PC-9 (cell line): ENCODE results near the gene MFSD12. TPM values are rescaled to one million over a fixed set of nuclear protein-coding genes. Genes with fewer than 3 reads are reported as not detected.

ENCODE experiments used
- BruUV-seq: library from RNA; stranded (reverse); fragments of 400-500 nt; replicated peaks from 2 replicates; lab custom pipeline; 2021; lab: Mats Ljungman, UMichigan
- CTCF ChIA-PET: fragments of 300-600 bp; sonication (Branson Sonifier 250); formaldehyde crosslinking; loops from one replicate; lab custom pipeline; 2022; ENCODE audit warnings: antibody characterized with exemption; lab: Charles Lee
- POLR2A ChIA-PET: fragments of 300-600 bp; sonication (Branson Sonifier 250); formaldehyde crosslinking; loops from one replicate; lab custom pipeline; 2022; ENCODE audit warnings: antibody characterized with exemption; ENCODE audit not compliant: unreplicated experiment; lab: Charles Lee
- DNase-seq, 2 experiments: peaks; one replicate each; pipeline versions ENCODE4 v3.0.0 to v3.0.0-alpha.2; 2015 to 2022; ENCODE audit warnings: mixed read lengths in 1 of 2
- H2AFZ ChIP-seq: fragments of 200-600 bp; sonication (generic); 2 replicates; pipeline ENCODE4 v1.8.1; 2017; ENCODE audit warnings: antibody characterized with exemption
- H3F3A ChIP-seq: fragments of 200-600 bp; sonication (generic); 2 replicates; pipeline ENCODE4 v1.8.1; 2017; ENCODE audit warnings: antibody characterized with exemption, mild to moderate bottlenecking, low read depth; ENCODE audit not compliant: insufficient read depth
- H3K27ac ChIP-seq: fragments of 200-600 bp; sonication (generic); 2 replicates; pipeline ENCODE4 v1.6.1; 2016; ENCODE audit warnings: mixed run types
- H3K27me3 ChIP-seq: fragments of 200-600 bp; sonication (generic); 2 replicates; pipeline ENCODE4 v1.6.1; 2016; ENCODE audit warnings: low read depth, mixed run types; ENCODE audit not compliant: insufficient read depth
- H3K36me3 ChIP-seq: fragments of 200-600 bp; sonication (generic); 2 replicates; pipeline ENCODE4 v1.6.1; 2016; ENCODE audit warnings: low read depth, mixed run types
- H3K4me1 ChIP-seq: fragments of 200-600 bp; sonication (generic); replicated peaks from 2 replicates; pipeline ENCODE4 v1.6.1; 2016; ENCODE audit warnings: mixed run types; ENCODE audit not compliant: insufficient read depth
- H3K4me2 ChIP-seq: fragments of 200-600 bp; sonication (generic); 2 replicates; pipeline ENCODE4 v1.6.1; 2017; ENCODE audit warnings: mixed run types
- H3K4me3 ChIP-seq: fragments of 200-600 bp; sonication (generic); 2 replicates; pipeline ENCODE4 v1.6.1; 2016; ENCODE audit warnings: mixed run types
- H3K79me2 ChIP-seq: fragments of 200-600 bp; sonication (generic); 2 replicates; pipeline ENCODE4 v1.6.1; 2017; ENCODE audit warnings: low read depth, mixed run types
- H3K9me2 ChIP-seq: fragments of 200-600 bp; sonication (generic); 2 replicates; pipeline ENCODE4 v1.8.1; 2017; ENCODE audit warnings: mild to moderate bottlenecking; ENCODE audit not compliant: insufficient read depth
- H3K9me3 ChIP-seq: fragments of 200-600 bp; sonication (generic); 2 replicates; pipeline ENCODE4 v1.8.1; 2016; ENCODE audit warnings: low read depth; ENCODE audit not compliant: insufficient read depth
- H4K20me1 ChIP-seq: fragments of 200-600 bp; sonication (generic); 2 replicates; pipeline ENCODE4 v1.8.1; 2017; ENCODE audit not compliant: insufficient read depth
- EZH2 ChIP-seq: fragments of 200-600 bp; sonication (generic); IDR thresholded peaks from 2 replicates; pipeline ENCODE4 v1.8.0; 2017; ENCODE audit warnings: antibody characterized with exemption, low read depth
- intact Hi-C: fragments of 100-400 bp; cut with micrococcal nuclease; formaldehyde crosslinking; loops from one replicate; pipeline ENCODE4 v1.10.0; 2022; ENCODE audit not compliant: unreplicated experiment
- total RNA-seq: library from RNA; stranded (reverse); gene quantifications from 2 replicates; pipeline ENCODE4 v1.2.3, GENCODE V29; 2021
- TF ChIP-seq, protein P1 (sequence below): fragments of 200-600 bp; sonication (generic); conservative IDR thresholded peaks from 2 replicates; pipeline ENCODE4 v1.6.1; 2017; ENCODE audit warnings: mixed run types, antibody characterized with exemption, mild to moderate bottlenecking, moderate library complexity

The MFSD12 gene
- total RNA-seq, 1 experiment from 2014 or later: 70.0 TPM

DNA sequence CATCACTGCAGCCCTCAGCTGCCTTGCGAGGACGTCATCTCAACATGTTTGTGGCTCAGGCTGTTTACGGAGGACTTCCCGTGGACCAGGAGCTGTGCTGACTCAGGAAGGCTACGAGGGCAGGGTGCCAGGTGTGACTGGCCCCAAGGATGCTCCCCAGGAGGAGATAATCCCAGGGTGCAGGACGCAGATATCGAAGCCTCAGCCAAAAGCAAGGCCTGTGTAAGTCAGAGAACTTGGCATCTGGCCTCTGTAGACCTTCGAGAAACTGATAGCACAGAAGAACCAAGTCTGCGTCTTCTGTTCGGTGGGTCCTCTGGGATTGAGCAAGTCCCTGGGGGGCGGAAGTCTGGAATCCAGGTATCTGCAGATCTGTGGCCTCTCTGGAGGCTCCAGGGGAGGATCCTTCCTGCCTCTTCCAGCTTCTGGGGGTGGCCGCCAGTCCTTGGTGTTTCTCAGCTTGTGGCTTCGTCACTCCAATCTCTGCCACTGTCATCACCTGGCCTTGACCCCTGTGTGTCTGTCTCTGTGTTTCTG is 54.3 kb downstream of the MFSD12 start:
- no peak overlapping the region for H2AFZ ChIP-seq
- H3K9me2 ChIP-seq: no peaks in the 10 kb centered on the region
- 0 out of 2 replicates have a peak, but pooled peaks cover 10% of the 10 kb centered on the region for H3K4me1 ChIP-seq
- no peaks in the 10 kb centered on the region for H3K27me3 ChIP-seq
- no peak overlapping the region for H3K4me2 ChIP-seq
- H3K9me3 ChIP-seq: no peaks in the 10 kb centered on the region
- H4K20me1 ChIP-seq: no peaks in the 10 kb centered on the region
- BruUV-seq: no TSS peak
- no peak for DNase-seq
- peaks cover 12% of the 10 kb centered on the region; the same call in 1 of the 2 replicates for H3F3A ChIP-seq
- no peaks in the 10 kb centered on the region for H3K36me3 ChIP-seq
- H3K79me2 ChIP-seq: peaks cover 36% of the 10 kb centered on the region
- CTCF ChIA-PET: no interaction called here
- H3K4me3 ChIP-seq: no peak overlapping the region
- no peak overlapping the region for H3K27ac ChIP-seq
- TF ChIP-seq EZH2: no peak
- TF ChIP-seq, protein P1, sequence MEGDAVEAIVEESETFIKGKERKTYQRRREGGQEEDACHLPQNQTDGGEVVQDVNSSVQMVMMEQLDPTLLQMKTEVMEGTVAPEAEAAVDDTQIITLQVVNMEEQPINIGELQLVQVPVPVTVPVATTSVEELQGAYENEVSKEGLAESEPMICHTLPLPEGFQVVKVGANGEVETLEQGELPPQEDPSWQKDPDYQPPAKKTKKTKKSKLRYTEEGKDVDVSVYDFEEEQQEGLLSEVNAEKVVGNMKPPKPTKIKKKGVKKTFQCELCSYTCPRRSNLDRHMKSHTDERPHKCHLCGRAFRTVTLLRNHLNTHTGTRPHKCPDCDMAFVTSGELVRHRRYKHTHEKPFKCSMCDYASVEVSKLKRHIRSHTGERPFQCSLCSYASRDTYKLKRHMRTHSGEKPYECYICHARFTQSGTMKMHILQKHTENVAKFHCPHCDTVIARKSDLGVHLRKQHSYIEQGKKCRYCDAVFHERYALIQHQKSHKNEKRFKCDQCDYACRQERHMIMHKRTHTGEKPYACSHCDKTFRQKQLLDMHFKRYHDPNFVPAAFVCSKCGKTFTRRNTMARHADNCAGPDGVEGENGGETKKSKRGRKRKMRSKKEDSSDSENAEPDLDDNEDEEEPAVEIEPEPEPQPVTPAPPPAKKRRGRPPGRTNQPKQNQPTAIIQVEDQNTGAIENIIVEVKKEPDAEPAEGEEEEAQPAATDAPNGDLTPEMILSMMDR: no peak
- POLR2A ChIA-PET: no interaction called here
- intact Hi-C loops: no loop called here

DNA sequence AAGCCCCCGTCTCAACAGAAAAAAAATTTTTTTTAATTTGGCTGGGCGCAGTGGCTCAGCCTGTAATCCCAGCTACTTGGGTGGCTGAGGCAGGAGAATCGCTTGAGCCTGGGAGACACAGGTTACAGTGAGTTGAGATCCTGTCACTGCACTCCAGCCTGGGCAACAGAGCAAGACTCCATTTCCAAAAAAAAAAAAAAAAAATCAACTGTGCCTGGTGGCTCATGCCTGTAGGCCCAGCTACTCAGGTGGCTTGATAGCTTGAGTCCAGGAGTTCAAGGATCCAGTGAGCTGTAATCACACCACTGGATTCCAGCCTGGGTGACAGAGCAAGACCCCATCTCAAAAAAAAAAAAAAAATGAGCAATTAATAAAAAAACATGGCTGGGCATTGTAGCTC is 55.6 kb downstream of the MFSD12 start:
- peaks cover 27% of the 10 kb centered on the region for H3K79me2 ChIP-seq
- H3K4me3 ChIP-seq: no peak overlapping the region
- H3K9me2 ChIP-seq: no peaks in the 10 kb centered on the region
- TF ChIP-seq EZH2: no peak
- TF ChIP-seq, protein P1: no peak
- no TSS peak for BruUV-seq
- no peak overlapping the region for H3K27ac ChIP-seq
- H3K27me3 ChIP-seq: no peaks in the 10 kb centered on the region
- CTCF ChIA-PET: no interaction called here
- peaks cover 12% of the 10 kb centered on the region; the same call in 1 of the 2 replicates for H3F3A ChIP-seq
- H3K4me2 ChIP-seq: no peak overlapping the region
- H4K20me1 ChIP-seq: no peaks in the 10 kb centered on the region
- H3K36me3 ChIP-seq: no peaks in the 10 kb centered on the region
- POLR2A ChIA-PET: no interaction called here
- no peaks in the 10 kb centered on the region for H3K9me3 ChIP-seq
- DNase-seq: no peak
- no peak overlapping the region for H2AFZ ChIP-seq
- H3K4me1 ChIP-seq: 0 out of 2 replicates have a peak, but pooled peaks cover 3% of the 10 kb centered on the region
- intact Hi-C loops: no loop called here

DNA sequence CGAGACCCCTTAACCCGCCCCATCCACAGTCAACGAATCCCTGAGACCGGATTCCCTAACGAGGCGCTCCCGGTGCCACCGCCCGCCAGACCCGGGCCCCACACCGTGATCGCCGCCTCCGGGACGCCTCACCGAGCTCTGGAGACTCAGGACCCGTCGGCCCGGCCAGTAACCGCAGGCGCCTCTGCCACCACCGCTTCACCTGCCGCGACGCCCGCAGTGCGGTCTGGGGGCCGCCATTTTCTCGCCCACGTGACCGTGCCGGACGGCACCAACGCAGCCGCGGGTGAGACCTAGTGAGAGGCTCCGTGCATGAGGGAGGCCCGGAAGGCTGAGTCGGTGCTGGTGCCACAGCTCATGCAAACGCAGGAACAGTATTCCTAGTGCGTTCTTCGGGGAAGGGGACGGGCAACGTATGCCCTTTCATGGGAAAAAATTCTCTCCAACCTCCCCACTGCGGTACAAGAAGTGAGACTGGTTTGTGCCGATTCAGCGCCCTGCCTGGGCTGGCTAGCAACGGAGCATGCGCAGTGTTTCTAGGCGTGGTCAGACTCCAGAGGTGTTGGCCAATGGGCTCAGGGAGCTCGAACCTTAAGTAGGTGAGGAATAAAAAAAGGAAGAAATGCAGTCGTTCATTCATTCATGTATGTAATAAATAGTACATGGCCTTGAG is 56.8 kb downstream of the MFSD12 start, which contains the start of gene DOHH:
Gene DOHH (minus strand): TSS at position 246 of the 673 bp plus-strand sequence. CDS start 3,860 bp downstream, outside the sequence.
- 0 out of 2 replicates have a peak, but pooled peaks cover 3% of the 10 kb centered on the region for H3K4me1 ChIP-seq
- H3K27me3 ChIP-seq: no peaks in the 10 kb centered on the region
- peaks cover 10% of the 10 kb centered on the region; the same call in 1 of the 2 replicates for H3F3A ChIP-seq
- no peak for TF ChIP-seq EZH2
- TF ChIP-seq, protein P1: no peak
- no TSS peak for BruUV-seq
- peak within 1 kb of the TSS; percentile 79 for H3K27ac ChIP-seq
- H3K9me3 ChIP-seq: no peaks in the 10 kb centered on the region
- no peaks in the 10 kb centered on the region for H3K9me2 ChIP-seq
- peaks cover 22% of the 10 kb centered on the region for H3K79me2 ChIP-seq
- DNase-seq: peak; percentile 86 to 88
- CTCF ChIA-PET: interaction anchor here (0.6 kb wide), 1 partner anchor 31 kb away, joined by 3 read pairs; no protein-coding TSS in a partner anchor
- H3K4me3 ChIP-seq: peak within 1 kb of the TSS; percentile 68
- H2AFZ ChIP-seq: peak within 1 kb of the TSS; percentile 76
- POLR2A ChIA-PET: interaction anchor here (0.6 kb wide), 3 partner anchors 121 to 126 kb away, joined by 3 to 4 read pairs (median 3); no protein-coding TSS in a partner anchor
- H4K20me1 ChIP-seq: no peaks in the 10 kb centered on the region
- no peaks in the 10 kb centered on the region for H3K36me3 ChIP-seq
- peak within 1 kb of the TSS; percentile 93 for H3K4me2 ChIP-seq
- intact Hi-C loops: no loop called here
